MV-4-11 (cell line): ENCODE data around the gene RPS27L.
A peak's percentile ranks its signal among the peaks of the same experiment; 100 is the strongest.

Experiments used
- DNase-seq: peaks from one replicate; lab custom pipeline; 2025; lab: John Stamatoyannopoulos, UW

Gene RPS27L

GRCh38 chr15:63188247-63188925 lies 31.1 kb upstream of the RPS27L start:
- no peak for DNase-seq

GRCh38 chr15:63187589-63188226 lies 30.4 kb upstream of the RPS27L start:
- DNase-seq = no peak

GRCh38 chr15:63186065-63186464 lies 28.8 kb upstream of the RPS27L start:
- DNase-seq = no peak

GRCh38 chr15:63185206-63185605 lies 27.9 kb upstream of the RPS27L start:
- DNase-seq = no peak

GRCh38 chr15:63181648-63182047 lies 24.4 kb upstream of the RPS27L start:
- peak; percentile 24 for DNase-seq

GRCh38 chr15:63180746-63181145 lies 23.5 kb upstream of the RPS27L start:
- no peak for DNase-seq

- no peak for DNase-seq
Observed at GRCh38 chr15:63178034-63178433, 20.8 kb upstream of the RPS27L start.

- DNase-seq = no peak
Observed at GRCh38 chr15:63176302-63176701, 19.0 kb upstream of the RPS27L start.

GRCh38 chr15:63172851-63173451 lies 15.7 kb upstream of the RPS27L start:
- no peak for DNase-seq

- no peak for DNase-seq
Observed at GRCh38 chr15:63172376-63172775, 15.1 kb upstream of the RPS27L start.

GRCh38 chr15:63169788-63170187 lies 12.5 kb upstream of the RPS27L start:
- DNase-seq = no peak

- peak; percentile 61 for DNase-seq
Observed at GRCh38 chr15:63166219-63166618, 8.9 kb upstream of the RPS27L start.

GRCh38 chr15:63165166-63165859 lies 8.0 kb upstream of the RPS27L start:
- DNase-seq = no peak

- DNase-seq = no peak
Observed at GRCh38 chr15:63163217-63163616, 5.9 kb upstream of the RPS27L start.

- DNase-seq = no peak
Observed at GRCh38 chr15:63160638-63161037, 3.4 kb upstream of the RPS27L start.

- DNase-seq = peak; percentile 51
Observed at GRCh38 chr15:63157891-63158431, 684 bp upstream of the RPS27L start.

GRCh38 chr15:63156755-63157117 lies 541 bp downstream of the RPS27L start:
- peak; percentile 30 for DNase-seq

GRCh38 chr15:63156086-63156710 lies 1.1 kb downstream of the RPS27L start:
- DNase-seq = no peak

GRCh38 chr15:63155486-63155885 lies 1.8 kb downstream of the RPS27L start:
- no peak for DNase-seq

GRCh38 chr15:63151665-63152064 lies 5.6 kb downstream of the RPS27L start:
- DNase-seq = no peak

GRCh38 chr15:63146684-63147083 lies 10.6 kb downstream of the RPS27L start:
- DNase-seq = peak; percentile 22

- DNase-seq = no peak
Observed at GRCh38 chr15:63145426-63145825, 11.9 kb downstream of the RPS27L start.
